Natural killer cell (primary cell): ENCODE results near the gene EXO1. TPM values are rescaled to one million over a fixed set of nuclear protein-coding genes. Genes with fewer than 3 reads are reported as not detected.

Experiments
- ATAC-seq, 3 donors: fragments of 150-1000 bp in 2 of 3; fragments of 200-7000 bp in 1 of 3; cut with Tn5 transposase; 1 replicate in 1 of 3; 2 replicates in 2 of 3; pipeline ENCODE4 v1.10.0; 2021; ENCODE audit warnings: mild to moderate bottlenecking in 2 of 3, moderate library complexity in 2 of 3
- DNase-seq, 2 donors: peaks; one replicate each; pipeline versions ENCODE4 v3.0.0 to v3.0.0-alpha.2; 2013 to 2021; ENCODE audit warnings: mixed read lengths in 1 of 2
- H3K27ac ChIP-seq: one replicate; pipeline ENCODE4 v1.5.1; 2013; ENCODE audit warnings: mild to moderate bottlenecking, low read length
- H3K27me3 ChIP-seq: one replicate; pipeline ENCODE4 v1.6.1; 2013; ENCODE audit warnings: low read length; ENCODE audit not compliant: control insufficient read depth, insufficient read depth
- H3K36me3 ChIP-seq: one replicate; pipeline ENCODE4 v1.6.1; 2013; ENCODE audit warnings: low read length; ENCODE audit not compliant: control insufficient read depth, insufficient read depth
- H3K4me1 ChIP-seq: one replicate; pipeline ENCODE4 v1.6.1; 2013; ENCODE audit warnings: low read length; ENCODE audit not compliant: control insufficient read depth, insufficient read depth
- H3K4me3 ChIP-seq: one replicate; pipeline ENCODE4 v1.5.1; 2013; ENCODE audit warnings: low read length
- H3K9me3 ChIP-seq: one replicate; pipeline ENCODE4 v1.6.1; 2013; ENCODE audit warnings: low read length; ENCODE audit not compliant: control insufficient read depth, insufficient read depth
- H3K27ac Mint-ChIP-seq, 2 donors: one replicate each; pipeline ENCODE4 v1.8.0; 2022; ENCODE audit warnings: mild to moderate bottlenecking in 2 of 2, mixed read lengths in 2 of 2, moderate library complexity in 1 of 2
- H3K27me3 Mint-ChIP-seq, 2 donors: one replicate each; pipeline ENCODE4 v1.8.0; 2022; ENCODE audit warnings: low read depth in 2 of 2, mixed read lengths in 2 of 2
- H3K36me3 Mint-ChIP-seq: one replicate; pipeline ENCODE4 v1.8.0; 2022; ENCODE audit warnings: mixed read lengths
- H3K4me1 Mint-ChIP-seq, 2 donors: one replicate each; pipeline ENCODE4 v1.8.0; 2022; ENCODE audit warnings: mixed read lengths in 2 of 2
- H3K4me3 Mint-ChIP-seq: one replicate; pipeline ENCODE4 v1.8.0; 2022; ENCODE audit warnings: mild to moderate bottlenecking, moderate library complexity, mixed read lengths
- H3K9me3 Mint-ChIP-seq, 2 donors: one replicate each; pipeline ENCODE4 v1.8.0; 2022; ENCODE audit warnings: mixed read lengths in 2 of 2
- WGBS: methylation state at CpG from one replicate; pipeline ENCODE4 v1.1.7; 2013; ENCODE audit warnings: missing lambda C conversion rate; ENCODE audit not compliant: insufficient coverage; 5-methylcytosine and 5-hydroxymethylcytosine counted together
- intact Hi-C: fragments of 100-400 bp; cut with micrococcal nuclease; formaldehyde crosslinking; loops from one replicate; pipeline ENCODE4 v1.14.2; 2022
- total RNA-seq, 4 donors: library from RNA; stranded (reverse); fragments of 120-200 nt in 1 of 4; gene quantifications; one replicate each; pipeline versions ENCODE4 v1.2.3 to v1.2.4, GENCODE V29; 2013 to 2022
- TF ChIP-seq, protein P1 (sequence below): fragments of 200-600 bp; IDR thresholded peaks from one replicate; pipeline ENCODE4 v1.8.0; 2022; ENCODE audit warnings: antibody characterized with exemption

The EXO1 gene
- total RNA-seq, 3 donors from 2014 or later (not counting 1 experiment from before 2014, with no cell fraction given), result 1.6 to 2.7 (median 1.7) TPM

DNA sequence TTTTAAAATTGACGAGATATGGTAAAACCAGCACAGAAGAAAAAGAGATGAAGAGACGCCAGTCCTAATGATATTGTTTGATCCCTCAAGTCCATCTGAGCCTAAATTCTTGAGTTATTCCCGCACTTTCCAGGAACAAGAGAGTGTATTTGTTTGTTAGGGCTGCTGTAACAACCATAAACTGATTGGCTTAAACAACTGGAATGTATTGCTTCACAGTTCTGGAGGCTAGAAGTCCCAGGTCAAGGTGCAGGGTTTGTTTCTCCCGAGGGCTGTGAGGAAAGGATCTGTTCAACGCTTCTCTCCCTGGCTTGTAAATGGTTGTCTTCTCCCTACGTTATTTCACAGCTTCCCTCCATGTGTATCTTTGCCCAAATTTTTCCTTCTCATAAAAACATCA, 7.8 kb upstream of the EXO1 start:
- Mint-ChIP-seq H3K9me3 (no peaks in the 10 kb centered on the region), H3K4me1 (no peaks in the 10 kb centered on the region), H3K27ac (no peak overlapping the region), H3K27me3 (peaks cover 17 to 65% of the 10 kb centered on the region in 2 donors), H3K36me3 (no peaks in the 10 kb centered on the region), H3K4me3 (no peak overlapping the region)
- no peak for ATAC-seq
- DNase-seq, result no peak
- Histone ChIP-seq H3K9me3 (no peaks in the 10 kb centered on the region), H3K4me1 (no peaks in the 10 kb centered on the region), H3K36me3 (no peaks in the 10 kb centered on the region), H3K4me3 (no peak overlapping the region), H3K27me3 (peaks cover 2% of the 10 kb centered on the region), H3K27ac (no peak overlapping the region)
- intact Hi-C loops, result no loop called here
- TF ChIP-seq, protein P1, sequence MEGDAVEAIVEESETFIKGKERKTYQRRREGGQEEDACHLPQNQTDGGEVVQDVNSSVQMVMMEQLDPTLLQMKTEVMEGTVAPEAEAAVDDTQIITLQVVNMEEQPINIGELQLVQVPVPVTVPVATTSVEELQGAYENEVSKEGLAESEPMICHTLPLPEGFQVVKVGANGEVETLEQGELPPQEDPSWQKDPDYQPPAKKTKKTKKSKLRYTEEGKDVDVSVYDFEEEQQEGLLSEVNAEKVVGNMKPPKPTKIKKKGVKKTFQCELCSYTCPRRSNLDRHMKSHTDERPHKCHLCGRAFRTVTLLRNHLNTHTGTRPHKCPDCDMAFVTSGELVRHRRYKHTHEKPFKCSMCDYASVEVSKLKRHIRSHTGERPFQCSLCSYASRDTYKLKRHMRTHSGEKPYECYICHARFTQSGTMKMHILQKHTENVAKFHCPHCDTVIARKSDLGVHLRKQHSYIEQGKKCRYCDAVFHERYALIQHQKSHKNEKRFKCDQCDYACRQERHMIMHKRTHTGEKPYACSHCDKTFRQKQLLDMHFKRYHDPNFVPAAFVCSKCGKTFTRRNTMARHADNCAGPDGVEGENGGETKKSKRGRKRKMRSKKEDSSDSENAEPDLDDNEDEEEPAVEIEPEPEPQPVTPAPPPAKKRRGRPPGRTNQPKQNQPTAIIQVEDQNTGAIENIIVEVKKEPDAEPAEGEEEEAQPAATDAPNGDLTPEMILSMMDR, result no peak
- 92% methylated on average over 6 of the region's 6 CpGs for WGBS

DNA sequence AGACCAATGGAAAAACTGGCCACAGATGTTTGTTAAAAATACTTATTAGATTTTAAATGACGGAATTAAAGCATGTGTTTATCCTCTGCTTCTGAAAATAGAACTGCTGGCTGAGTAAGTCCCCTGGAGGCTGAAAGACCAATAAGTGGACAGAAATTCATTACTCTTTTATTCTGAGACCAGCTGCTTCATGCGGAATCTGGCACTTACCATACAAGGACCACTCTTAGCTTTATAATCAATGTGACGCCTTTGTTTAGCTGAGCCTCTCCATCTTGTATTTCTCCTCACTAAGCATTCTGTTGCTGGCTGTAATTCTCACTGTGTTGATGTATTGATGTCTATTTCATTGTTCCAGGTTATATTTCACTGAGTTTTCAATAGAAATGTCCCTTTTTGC, 6.3 kb upstream of the EXO1 start:
- DNase-seq (no peak), ATAC-seq (no peak)
- Mint-ChIP-seq H3K27ac (no peak overlapping the region), H3K27me3 (peaks cover 13 to 51% of the 10 kb centered on the region in 2 donors), H3K4me3 (no peak overlapping the region), H3K9me3 (no peaks in the 10 kb centered on the region), H3K4me1 (no peaks in the 10 kb centered on the region), H3K36me3 (no peaks in the 10 kb centered on the region)
- TF ChIP-seq, protein P1, result no peak
- Histone ChIP-seq H3K27me3 (peaks cover 2% of the 10 kb centered on the region), H3K9me3 (no peaks in the 10 kb centered on the region), H3K36me3 (no peaks in the 10 kb centered on the region), H3K27ac (no peak overlapping the region), H3K4me3 (no peak overlapping the region), H3K4me1 (no peaks in the 10 kb centered on the region)
- WGBS, result 94% methylated on average over 2 of the region's 3 CpGs
- intact Hi-C loops, result no loop called here

DNA sequence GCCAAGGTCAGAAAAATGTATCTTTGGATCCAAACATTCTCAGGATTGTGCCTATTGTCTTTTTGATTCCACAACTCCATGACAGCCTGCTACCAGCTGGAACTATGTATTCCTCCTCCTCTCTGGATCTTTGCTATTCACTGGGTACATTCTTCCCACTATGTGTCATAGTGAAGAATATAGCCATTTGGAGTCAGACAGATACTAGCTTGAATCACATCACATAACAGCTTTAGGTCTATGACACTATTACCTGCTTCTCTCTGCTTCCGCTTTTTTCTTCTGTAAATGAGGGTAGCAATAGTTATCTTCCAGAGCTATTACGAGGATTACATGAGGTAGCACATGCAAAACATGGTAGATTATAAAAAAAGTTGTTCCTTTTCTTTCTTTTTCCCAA, 5.4 kb upstream of the EXO1 start:
- intact Hi-C loops, result no loop called here

DNA sequence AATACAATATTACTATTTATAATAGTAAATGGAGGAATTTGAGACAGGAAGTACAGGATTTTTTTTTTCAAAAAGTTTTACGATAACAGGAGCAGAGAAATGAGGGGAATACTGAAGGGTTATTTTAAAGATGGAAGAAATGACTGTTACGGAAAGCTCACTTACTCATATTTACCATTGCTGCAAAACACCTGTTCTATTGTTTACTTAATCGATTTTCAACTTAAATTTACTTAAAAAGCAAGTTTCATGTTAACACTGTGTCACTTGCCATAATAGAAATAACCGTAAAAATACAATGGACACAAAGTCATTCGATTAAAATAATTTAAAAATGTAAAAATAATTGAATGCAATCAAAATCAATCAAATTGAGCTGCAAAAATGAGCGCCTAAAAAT, 3.4 kb upstream of the EXO1 start:
- TF ChIP-seq, protein P1, result no peak
- 97% methylated on average over 3 of the region's 6 CpGs for WGBS
- intact Hi-C loops, result no loop called here
- Histone ChIP-seq H3K9me3 (no peaks in the 10 kb centered on the region), H3K4me3 (no peak overlapping the region), H3K27ac (no peak overlapping the region), H3K4me1 (peaks cover 7% of the 10 kb centered on the region), H3K36me3 (no peaks in the 10 kb centered on the region), H3K27me3 (peaks cover 2% of the 10 kb centered on the region)
- H3K4me3 Mint-ChIP-seq, result no peak overlapping the region
- no peak for DNase-seq
- no peaks in the 10 kb centered on the region for H3K36me3 Mint-ChIP-seq
- H3K27me3 Mint-ChIP-seq, result peaks cover 13 to 30% of the 10 kb centered on the region in 2 donors
- H3K27ac Mint-ChIP-seq, result no peak overlapping the region
- no peak for ATAC-seq
- peaks cover 16% of the 10 kb centered on the region in 2 donors for H3K4me1 Mint-ChIP-seq
- no peaks in the 10 kb centered on the region for H3K9me3 Mint-ChIP-seq

More for the DNA sequence above, 5.4 kb upstream of the EXO1 start:
- peaks cover 2% of the 10 kb centered on the region for H3K27me3 ChIP-seq
- no peak for DNase-seq
- TF ChIP-seq, protein P1, result no peak
- no peak overlapping the region for H3K27ac ChIP-seq
- H3K4me3 Mint-ChIP-seq, result no peak overlapping the region
- no peak overlapping the region for H3K4me3 ChIP-seq
- ATAC-seq, result no peak
- no peaks in the 10 kb centered on the region for H3K36me3 ChIP-seq
- no peaks in the 10 kb centered on the region for H3K9me3 Mint-ChIP-seq
- H3K4me1 Mint-ChIP-seq, result peaks cover 4% of the 10 kb centered on the region in 2 donors
- no peaks in the 10 kb centered on the region for H3K4me1 ChIP-seq
- H3K9me3 ChIP-seq, result no peaks in the 10 kb centered on the region
- H3K27me3 Mint-ChIP-seq, result peaks cover 13 to 45% of the 10 kb centered on the region in 2 donors
- H3K27ac Mint-ChIP-seq, result no peak overlapping the region
- H3K36me3 Mint-ChIP-seq, result no peaks in the 10 kb centered on the region
- WGBS, result no CpG with 5 or more reads among the region's 2 CpGs
